IMR-90 (cell line): Measurements from ENCODE around the gene TENM3. TPM values are rescaled to one million over a fixed set of nuclear protein-coding genes. Genes with fewer than 3 reads are reported as not detected.

ENCODE experiments used
- ATAC-seq: fragments of 200-7000 bp; cut with Tn5 transposase; 2 replicates; pipeline ENCODE4 v1.9.1; 2020; ENCODE audit warnings: low read depth, mild to moderate bottlenecking, moderate library complexity
- BruUV-seq: library from RNA; stranded (reverse); fragments of 400-500 nt; replicated peaks from 2 replicates; lab custom pipeline; 2021; lab: Mats Ljungman, UMichigan
- CTCF ChIA-PET: fragments of 300-600 bp; formaldehyde crosslinking; extraction: SDS; loops from one replicate; lab custom pipeline; 2021; ENCODE audit warnings: antibody characterized with exemption; lab: Yijun Ruan, JAX
- POLR2A ChIA-PET: fragments of 300-600 bp; sonication (Branson Sonifier 250); formaldehyde crosslinking; loops from one replicate; lab custom pipeline; 2022; ENCODE audit warnings: antibody characterized with exemption; ENCODE audit not compliant: unreplicated experiment; lab: Charles Lee
- DNase-seq: peaks from one replicate; pipeline ENCODE4 v3.0.0; 2013
- H2AFZ ChIP-seq: replicated peaks from 2 replicates; pipeline ENCODE3; 2013; ENCODE audit warnings: low read length, mild to moderate bottlenecking; ENCODE audit not compliant: poor library complexity
- H2AK5ac ChIP-seq: 2 replicates; pipeline ENCODE4 v1.6.1; 2013; ENCODE audit warnings: low read depth, low read length, inconsistent platforms
- H2AK9ac ChIP-seq: replicated peaks from 2 replicates; pipeline ENCODE3; 2013; ENCODE audit warnings: mild to moderate bottlenecking, low read depth, low read length, moderate library complexity; ENCODE audit not compliant: poor library complexity
- H2BK120ac ChIP-seq: 2 replicates; pipeline ENCODE4 v1.6.1; 2013; ENCODE audit warnings: low read depth, low read length, inconsistent platforms
- H2BK15ac ChIP-seq: 3 replicates; pipeline ENCODE4 v1.6.1; 2013; ENCODE audit warnings: low read depth, low read length, inconsistent platforms
- H2BK20ac ChIP-seq: 2 replicates; pipeline ENCODE4 v1.6.1; 2013; ENCODE audit warnings: low read depth, mild to moderate bottlenecking, inconsistent platforms, low read length, moderate library complexity
- H2BK5ac ChIP-seq: 2 replicates; pipeline ENCODE4 v1.6.1; 2013; ENCODE audit warnings: mild to moderate bottlenecking, low read depth, low read length, inconsistent platforms; ENCODE audit not compliant: poor library complexity, severe bottlenecking
- H3K14ac ChIP-seq: replicated peaks from 2 replicates; pipeline ENCODE4 v1.6.1; 2013; ENCODE audit warnings: low read depth, low read length, inconsistent platforms
- H3K18ac ChIP-seq: 2 replicates; pipeline ENCODE4 v1.6.1; 2013; ENCODE audit warnings: low read depth, low read length, control low read depth
- H3K23ac ChIP-seq: 2 replicates; pipeline ENCODE4 v1.6.1; 2013; ENCODE audit warnings: low read depth, low read length, inconsistent platforms
- H3K27ac ChIP-seq: 2 replicates; pipeline ENCODE4 v1.5.1; 2013; ENCODE audit warnings: mild to moderate bottlenecking, control low read depth, low read length; ENCODE audit not compliant: insufficient read depth
- H3K27me3 ChIP-seq: 2 replicates; pipeline ENCODE4 v1.6.1; 2013; ENCODE audit warnings: low read length; ENCODE audit not compliant: control insufficient read depth, insufficient read depth
- H3K36me3 ChIP-seq: 2 replicates; pipeline ENCODE4 v1.6.1; 2013; ENCODE audit warnings: low read length, mixed read lengths; ENCODE audit not compliant: control insufficient read depth, insufficient read depth
- H3K4ac ChIP-seq: 2 replicates; pipeline ENCODE4 v1.6.1; 2013; ENCODE audit warnings: low read depth, low read length, inconsistent platforms
- H3K4me1 ChIP-seq: 2 replicates; pipeline ENCODE4 v1.6.1; 2013; ENCODE audit warnings: low read length, mixed read lengths; ENCODE audit not compliant: control insufficient read depth, insufficient read depth
- H3K4me2 ChIP-seq: 2 replicates; pipeline ENCODE4 v1.6.1; 2013; ENCODE audit warnings: low read depth, mild to moderate bottlenecking, control low read depth, low read length, moderate library complexity
- H3K4me3 ChIP-seq: 2 replicates; pipeline ENCODE4 v1.5.1; 2013; ENCODE audit warnings: low read depth, mild to moderate bottlenecking, control low read depth, low read length, moderate library complexity; ENCODE audit not compliant: insufficient read depth
- H3K56ac ChIP-seq: 2 replicates; pipeline ENCODE4 v1.6.1; 2013; ENCODE audit warnings: low read length, inconsistent platforms; ENCODE audit not compliant: insufficient read depth; ENCODE audit errors: extremely low read depth
- H3K79me1 ChIP-seq, 2 experiments: 2 replicates each; pipeline ENCODE4 v1.6.1; 2013; ENCODE audit warnings: low read length in 2 of 2, inconsistent platforms in 1 of 2, low read depth in 1 of 2
- H3K9ac ChIP-seq: 2 replicates; pipeline ENCODE4 v1.6.1; 2013; ENCODE audit warnings: low read depth, low read length, control low read depth
- H3K9me1 ChIP-seq: 2 replicates; pipeline ENCODE4 v1.6.1; 2013; ENCODE audit warnings: low read length, inconsistent platforms; ENCODE audit not compliant: insufficient read depth
- H3K9me3 ChIP-seq: 2 replicates; pipeline ENCODE4 v1.6.1; 2013; ENCODE audit warnings: low read length; ENCODE audit not compliant: control insufficient read depth, insufficient read depth
- H4K20me1 ChIP-seq: 2 replicates; pipeline ENCODE4 v1.6.1; 2013; ENCODE audit warnings: low read length, inconsistent platforms; ENCODE audit not compliant: insufficient read depth
- H4K5ac ChIP-seq: 2 replicates; pipeline ENCODE4 v1.6.1; 2013; ENCODE audit warnings: mild to moderate bottlenecking, low read depth, low read length, control low read depth
- H4K8ac ChIP-seq, 2 experiments: 2 replicates each; pipeline ENCODE4 v1.6.1; 2013; ENCODE audit warnings: low read depth in 2 of 2, low read length in 2 of 2, control low read depth in 1 of 2, inconsistent platforms in 1 of 2
- H4K91ac ChIP-seq: 2 replicates; pipeline ENCODE4 v1.6.1; 2013; ENCODE audit warnings: low read depth, low read length, inconsistent platforms; ENCODE audit not compliant: insufficient read depth
- SMC3 ChIP-seq: fragments of 150-350 bp; IDR thresholded peaks from 2 replicates; pipeline ENCODE4 v1.6.1; 2016; ENCODE audit warnings: low read depth, mild to moderate bottlenecking, antibody characterized with exemption, low read length, moderate library complexity
- USF2 ChIP-seq: fragments of 150-350 bp; IDR thresholded peaks from 2 replicates; pipeline ENCODE4 v1.6.1; 2017; ENCODE audit warnings: mild to moderate bottlenecking, antibody characterized with exemption, low read length, low read depth
- WGBS, 2 experiments: methylation state at CpG; one replicate each; pipeline versions ENCODE4 v1.1.5 to v1.1.7; 2013; ENCODE audit warnings: missing lambda C conversion rate in 2 of 2; ENCODE audit not compliant: insufficient read length in 1 of 2; ENCODE audit errors: extremely low coverage in 2 of 2; 5-methylcytosine and 5-hydroxymethylcytosine counted together
- dilution Hi-C: fragments of 300-500 bp; cut with HindIII; formaldehyde crosslinking; loops from one replicate; pipeline ENCODE4 v1.14.3; 2018; ENCODE audit warnings: low sequenced_read_pairs; ENCODE audit not compliant: unreplicated experiment
- in situ Hi-C: fragments of 300-500 bp; cut with MboI; formaldehyde crosslinking; loops from 3 replicates; pipeline ENCODE4 v1.14.3; 2019; ENCODE audit warnings: low sequenced_read_pairs, inconsistent platforms, mixed read lengths
- intact Hi-C: fragments of 100-400 bp; cut with micrococcal nuclease; formaldehyde crosslinking; loops from 2 replicates; pipeline ENCODE4 v1.10.0; 2022
- polyA plus RNA-seq, 3 experiments: library from polyadenylated mRNA; depleted of rRNA; stranded (reverse); fragments of >200 nt; gene quantifications; 2 replicates each; pipeline ENCODE4 v1.2.3, GENCODE V29; 2012; ENCODE audit warnings: low replicate concordance in 1 of 3
- total RNA-seq: library from RNA; depleted of rRNA; stranded (reverse); fragments of >200 nt; gene quantifications from 2 replicates; pipeline ENCODE4 v1.2.3, GENCODE V29; 2012

The TENM3 gene
- total and polyA plus RNA-seq, 2 of the 4 experiments (the other 2 are of a cell fraction) = 29.9 to 173 TPM

- DNase-seq (peak; percentile 75), ATAC-seq (0 out of 2 replicates have a peak, but pooled peaks have one; percentile 16)
- H3K14ac ChIP-seq = no peak overlapping the region
- no peak overlapping the region for H3K56ac ChIP-seq
- H2AK9ac ChIP-seq = no peak overlapping the region
- H4K91ac ChIP-seq = no peak overlapping the region
- peaks cover 2% of the 10 kb centered on the region for H3K4me1 ChIP-seq
- intact Hi-C loops = no loop called here
- no peak overlapping the region for H4K8ac ChIP-seq
- H3K4me2 ChIP-seq = no peak overlapping the region
- H3K9me1 ChIP-seq = no peaks in the 10 kb centered on the region; the same call in 1 of the 2 replicates
- in situ Hi-C loops = no loop called here
- no peaks in the 10 kb centered on the region for H3K36me3 ChIP-seq
- no peak overlapping the region for H2BK15ac ChIP-seq
- no peaks in the 10 kb centered on the region for H4K20me1 ChIP-seq
- no peaks in the 10 kb centered on the region for H3K9me3 ChIP-seq
- H3K18ac ChIP-seq = no peak overlapping the region
- no peak overlapping the region for H3K4me3 ChIP-seq
- 100% methylated on average over 1 of the region's 5 CpGs; no CpG with 5 or more reads in 1 of the 2 experiments for WGBS, 2 experiments
- H2AK5ac ChIP-seq = no peak overlapping the region
- H2AFZ ChIP-seq = no peak overlapping the region
- H3K4ac ChIP-seq = no peak overlapping the region
- H3K23ac ChIP-seq = no peak overlapping the region
- H3K27me3 ChIP-seq = no peaks in the 10 kb centered on the region
- POLR2A ChIA-PET = no interaction called here
- no peak overlapping the region for H3K27ac ChIP-seq
- no peak overlapping the region for H3K9ac ChIP-seq
- no peak overlapping the region for H2BK20ac ChIP-seq
- dilution Hi-C loops = no loop called here
- TF ChIP-seq USF2 (peak; percentile 68), SMC3 (no peak)
- no peak overlapping the region for H2BK5ac ChIP-seq
- CTCF ChIA-PET = no interaction called here
- H2BK120ac ChIP-seq = no peak overlapping the region
- no TSS peak for BruUV-seq
- H4K5ac ChIP-seq = no peak overlapping the region
- H3K79me1 ChIP-seq = peaks cover 0 to 4% of the 10 kb centered on the region in 2 experiments; a peak in 2 of 4 replicates
Observed at GRCh38 chr4:182310316-182310715, 67.1 kb downstream of the TENM3 start.
